Kidney tubule cell (primary cell): ENCODE data around the gene GSE1.

ENCODE experiments used
- DNase-seq: peaks from one replicate; pipeline ENCODE4 v3.0.0-alpha.2; 2018; ENCODE audit warnings: low spot score

GSE1 gene

DNA sequence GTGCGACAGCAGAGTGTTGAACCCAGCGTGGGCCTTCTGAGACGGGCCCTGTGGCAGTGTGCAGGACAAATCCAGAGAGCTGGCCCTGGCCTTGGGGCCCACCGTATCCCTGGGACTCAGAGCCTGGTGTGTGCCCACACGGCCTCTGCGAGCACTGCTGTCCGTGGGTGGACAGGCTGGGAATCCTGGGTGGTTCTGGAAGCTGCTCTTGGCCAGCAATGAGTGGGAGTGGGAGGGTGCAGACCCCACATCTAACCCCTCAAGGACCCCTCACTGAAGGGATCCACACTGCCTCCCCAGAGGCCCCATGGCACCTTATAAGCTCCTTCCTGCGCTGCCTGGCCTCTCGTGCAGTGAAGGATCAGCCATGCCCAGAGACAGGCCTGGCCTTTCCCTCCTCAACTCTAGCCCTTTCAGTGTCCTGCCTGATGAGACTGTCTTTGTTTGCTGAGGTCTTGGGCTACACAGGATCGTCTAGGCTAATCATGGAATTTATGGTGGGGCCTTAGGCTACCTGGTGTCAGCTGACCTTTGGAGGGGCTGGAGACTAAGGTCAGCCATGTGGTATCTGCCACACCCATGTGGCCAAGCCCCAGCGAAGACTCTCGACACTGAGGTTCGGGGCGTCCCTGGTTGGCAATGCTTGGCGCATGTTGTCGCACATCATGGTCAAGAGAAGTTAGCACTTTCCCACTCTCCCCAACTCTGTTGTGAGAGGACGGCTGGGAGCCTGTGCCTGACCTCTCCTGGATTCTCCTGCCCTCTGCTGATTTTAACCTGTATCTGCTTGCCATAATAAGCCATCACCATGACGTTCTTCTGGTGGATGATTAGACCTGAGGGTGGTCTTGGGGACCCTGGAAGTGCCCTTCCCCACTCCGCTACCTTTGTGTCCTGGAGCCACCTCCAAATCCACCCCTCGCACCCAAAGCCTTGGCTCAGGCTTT is 92.1 kb downstream of the GSE1 start:
- DNase-seq, result no peak

DNA sequence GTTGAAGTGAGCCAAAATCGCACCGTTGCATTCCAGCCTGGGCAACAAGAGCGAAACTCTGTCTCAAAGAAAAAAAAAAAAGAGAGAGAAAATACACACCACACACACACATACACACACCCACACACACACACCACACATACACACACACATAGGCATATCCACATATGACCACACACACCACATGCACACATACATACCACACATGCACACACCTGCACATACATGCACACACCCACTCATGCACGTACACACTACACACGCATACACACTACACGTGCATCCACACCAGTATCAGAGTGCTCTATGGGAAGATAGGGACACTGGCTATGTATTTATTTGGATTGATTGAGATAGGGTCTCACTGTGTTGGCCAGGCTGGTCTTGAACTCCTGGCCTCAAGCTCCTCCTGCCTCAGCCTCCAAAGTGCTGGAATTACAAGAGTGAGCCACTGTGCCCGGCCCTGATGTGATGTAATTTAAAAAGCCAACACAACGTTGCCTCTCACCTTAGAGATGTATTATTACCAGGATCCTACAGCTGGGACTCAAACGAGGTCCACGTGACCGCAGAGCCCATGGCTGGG is 93.4 kb downstream of the GSE1 start:
- no peak for DNase-seq

GRCh38 chr16:85707528-85708095 is 94.5 kb downstream of the GSE1 start:
- no peak for DNase-seq

GRCh38 chr16:85708338-85708737 is 95.2 kb downstream of the GSE1 start:
- no peak for DNase-seq

DNA sequence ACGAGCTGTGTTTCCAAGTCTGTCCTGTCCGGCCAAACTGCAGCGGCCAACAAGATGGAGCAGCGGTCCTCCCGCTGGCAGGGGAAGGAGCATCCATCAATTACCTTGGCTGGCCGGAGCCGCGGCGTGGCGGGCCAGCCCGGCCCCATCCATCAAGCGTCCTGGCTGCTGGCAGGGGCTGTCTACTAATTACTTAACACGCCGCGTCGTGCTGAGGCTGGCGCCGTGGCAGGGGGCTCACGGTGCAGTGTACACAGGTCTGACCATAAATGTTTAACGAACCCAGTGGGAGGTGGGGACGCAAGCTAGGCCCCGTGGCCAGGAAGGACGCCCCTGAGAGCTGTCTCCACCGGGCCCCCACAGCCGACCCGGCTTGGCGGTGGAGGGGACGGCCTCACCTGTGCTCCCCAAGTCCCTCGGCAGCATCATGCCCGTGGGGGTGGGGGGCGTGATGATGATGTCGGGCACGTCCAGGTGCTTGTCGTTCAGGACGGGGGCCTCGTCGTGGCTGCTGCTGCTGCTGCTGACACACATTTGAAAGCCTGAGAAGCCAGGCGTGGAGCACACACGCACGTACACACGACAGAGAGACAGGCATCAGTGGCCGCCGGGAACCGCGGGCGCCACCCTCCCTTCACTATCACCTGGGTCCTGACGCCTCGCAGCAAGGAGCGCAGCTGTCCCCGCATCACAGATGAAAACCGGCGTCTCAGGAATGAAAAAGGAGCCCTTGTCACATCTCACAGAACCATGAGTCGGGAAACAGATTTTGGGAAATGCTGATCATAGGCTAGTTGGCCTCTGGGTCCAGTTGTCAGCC is 96.9 kb downstream of the GSE1 start:
- no peak for DNase-seq

DNA sequence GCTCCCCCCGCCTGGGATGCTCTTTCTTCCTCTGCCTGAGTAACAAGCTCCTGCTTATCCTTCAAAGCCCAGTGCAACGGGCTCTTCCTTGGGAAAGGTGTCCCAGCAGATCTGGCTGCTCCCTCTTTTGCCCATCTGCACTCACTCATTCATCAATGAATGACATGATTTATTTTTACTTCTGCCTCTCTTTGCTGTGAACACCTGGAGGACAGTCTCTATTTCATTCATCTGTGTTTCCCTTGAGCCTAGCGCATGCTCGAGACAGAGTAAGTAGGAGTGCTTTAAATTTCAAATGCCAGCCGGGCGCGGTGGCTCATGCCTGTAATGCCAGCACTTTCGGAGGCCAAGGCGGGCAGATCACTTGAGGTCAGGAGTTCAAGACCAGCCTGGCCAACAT is 97.6 kb downstream of the GSE1 start:
- DNase-seq, result no peak

DNA sequence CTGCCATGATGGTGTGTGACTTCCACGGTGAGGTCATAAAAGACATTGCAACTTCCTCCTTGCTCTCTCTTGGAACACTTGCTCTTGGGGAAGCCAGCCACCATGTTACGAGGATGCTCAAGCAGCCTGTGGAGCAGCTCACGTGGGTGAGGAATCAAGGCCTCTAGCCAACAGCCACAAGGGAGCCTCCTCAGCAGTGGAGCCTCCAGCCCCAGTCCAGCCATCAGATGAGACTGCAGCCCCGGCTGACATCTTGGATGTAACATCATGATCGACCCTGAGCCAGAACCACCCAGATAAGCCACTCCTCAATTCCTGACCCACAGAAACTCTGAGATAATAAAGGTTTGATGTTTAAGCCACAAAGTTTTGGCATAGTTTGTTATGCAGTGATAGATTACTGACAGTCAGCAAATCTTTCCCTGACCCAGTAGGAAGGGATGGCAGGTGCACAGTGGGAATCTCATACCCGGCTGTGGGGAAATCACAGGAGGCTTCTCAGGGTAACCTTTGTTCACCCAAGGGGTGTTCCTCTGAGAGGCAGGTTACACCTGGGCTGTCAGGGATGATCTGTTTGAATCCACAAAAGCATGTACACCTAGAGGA is 99.0 kb downstream of the GSE1 start:
- no peak for DNase-seq

DNA sequence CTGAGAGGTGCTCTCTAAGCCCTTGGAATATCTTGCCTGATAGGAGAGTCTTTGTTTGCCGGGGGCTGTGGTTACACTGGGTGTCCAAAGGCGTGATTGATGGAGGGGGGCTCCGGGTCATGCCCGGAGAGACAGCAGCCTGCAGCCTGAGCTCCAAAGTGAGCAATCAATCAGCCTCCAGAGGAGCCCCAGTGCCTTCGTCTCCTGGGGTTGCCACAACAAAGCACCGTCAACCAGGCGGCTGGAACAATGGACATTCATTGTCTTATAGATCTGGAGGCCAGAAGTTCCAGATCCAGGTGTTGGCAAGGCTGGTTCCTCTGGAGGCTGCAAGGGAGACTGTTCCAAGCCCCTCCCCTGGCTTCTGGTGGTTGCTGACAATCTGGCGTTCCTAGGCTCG is 99.7 kb downstream of the GSE1 start:
- DNase-seq, result no peak

DNA sequence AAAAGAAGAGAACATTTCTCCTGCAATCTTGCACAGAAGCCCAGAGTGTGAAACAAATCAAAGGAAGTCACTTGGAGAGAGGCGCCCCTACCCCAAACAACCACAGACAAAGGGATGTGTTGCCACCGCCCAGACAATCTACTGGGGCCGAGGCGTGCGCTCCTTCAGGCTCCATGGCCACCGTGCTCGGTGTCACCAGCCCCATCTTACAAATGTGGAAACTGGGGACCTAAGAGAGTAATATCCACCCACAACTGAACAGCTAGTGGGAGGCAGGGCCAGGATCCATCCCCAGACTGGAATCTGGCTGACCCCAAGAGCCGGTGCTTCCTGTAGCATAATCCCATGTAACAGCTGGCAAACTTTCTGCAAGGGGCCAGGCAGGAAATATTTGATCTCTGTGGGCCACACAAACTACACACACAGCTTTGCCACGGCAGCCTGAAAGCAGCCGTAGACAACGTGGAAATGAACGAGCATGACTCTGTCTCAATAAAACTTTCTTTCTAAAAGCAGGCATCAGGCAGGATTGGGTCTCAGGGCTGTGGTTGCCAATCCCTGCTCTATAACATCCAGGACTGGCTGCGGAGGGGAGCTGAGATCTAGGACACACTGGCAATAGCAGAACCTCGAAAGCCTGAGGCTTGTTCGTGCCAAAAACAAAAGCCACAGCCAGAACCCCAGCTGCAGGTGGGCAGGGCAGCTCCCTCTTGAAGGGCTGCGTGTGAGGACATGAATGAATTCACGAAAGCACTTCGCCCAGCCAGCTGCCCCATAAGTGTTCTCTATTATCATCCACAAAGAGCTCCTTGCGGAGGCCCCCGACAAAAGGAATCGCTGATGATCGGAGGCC is 102.3 kb downstream of the GSE1 start:
- DNase-seq, result no peak

GRCh38 chr16:85716022-85716679 is 103.0 kb downstream of the GSE1 start:
- no peak for DNase-seq

DNA sequence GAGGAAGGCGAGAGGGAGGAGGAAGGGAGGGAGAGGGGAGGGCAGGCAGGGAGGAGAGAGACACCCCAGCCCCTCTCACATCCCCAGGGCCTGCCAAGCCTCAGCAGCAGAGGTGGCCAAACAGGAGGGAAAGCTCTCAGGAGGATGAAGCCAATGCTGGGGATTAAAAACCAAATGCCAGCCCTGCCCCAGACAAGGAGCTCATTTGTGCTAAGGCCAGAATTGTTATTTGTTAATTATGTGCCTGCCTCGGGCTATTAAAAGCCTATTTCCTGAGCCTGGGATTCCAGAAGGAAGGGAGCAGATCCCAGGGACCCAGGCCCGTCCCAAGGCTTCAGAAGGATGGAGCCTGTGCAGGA is 103.5 kb downstream of the GSE1 start:
- no peak for DNase-seq

GRCh38 chr16:85717393-85718152 is 104.5 kb downstream of the GSE1 start:
- DNase-seq, result peak; percentile 70

- DNase-seq, result no peak
Observed at GRCh38 chr16:85718153-85718477, 105.0 kb downstream of the GSE1 start.

- peak; percentile 27 for DNase-seq
Observed at GRCh38 chr16:85718682-85719081, 105.6 kb downstream of the GSE1 start.

DNA sequence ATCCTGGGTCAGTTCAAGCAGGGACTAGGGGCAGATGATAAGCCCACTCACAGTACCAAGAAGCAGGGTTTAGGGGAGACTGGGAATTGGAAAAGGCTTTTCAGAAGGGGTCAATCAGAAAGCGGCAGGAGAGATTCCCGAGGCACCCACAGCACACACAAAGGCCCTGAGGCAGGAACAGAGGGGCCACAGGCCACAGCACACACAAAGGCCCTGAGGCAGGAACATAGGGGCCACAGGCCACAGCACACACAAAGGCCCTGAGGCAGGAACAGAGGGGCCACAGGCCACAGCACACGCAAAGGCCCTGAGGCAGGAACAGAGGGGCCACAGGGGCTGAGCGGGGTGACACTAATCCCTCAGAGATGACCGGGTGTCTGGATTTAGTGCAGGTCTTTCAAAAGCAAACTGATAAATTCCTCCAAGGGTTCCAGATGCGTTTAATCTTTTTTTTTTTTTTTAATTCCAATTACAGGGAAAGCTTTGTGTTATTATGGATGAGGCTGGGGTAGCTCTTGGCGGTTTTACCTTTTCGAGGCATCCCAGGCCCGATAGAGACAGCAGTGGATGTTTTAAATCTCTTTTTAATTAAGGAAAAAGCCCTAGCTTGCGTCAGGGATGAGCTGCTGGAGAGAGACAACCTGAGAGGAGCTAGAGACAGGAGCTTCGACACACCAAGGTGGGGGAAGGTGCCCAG is 106.6 kb downstream of the GSE1 start:
- no peak for DNase-seq

GRCh38 chr16:85720302-85720637 is 107.1 kb downstream of the GSE1 start:
- DNase-seq, result peak; percentile 96

- no peak for DNase-seq
Observed at GRCh38 chr16:85722128-85722893, 109.2 kb downstream of the GSE1 start.

DNA sequence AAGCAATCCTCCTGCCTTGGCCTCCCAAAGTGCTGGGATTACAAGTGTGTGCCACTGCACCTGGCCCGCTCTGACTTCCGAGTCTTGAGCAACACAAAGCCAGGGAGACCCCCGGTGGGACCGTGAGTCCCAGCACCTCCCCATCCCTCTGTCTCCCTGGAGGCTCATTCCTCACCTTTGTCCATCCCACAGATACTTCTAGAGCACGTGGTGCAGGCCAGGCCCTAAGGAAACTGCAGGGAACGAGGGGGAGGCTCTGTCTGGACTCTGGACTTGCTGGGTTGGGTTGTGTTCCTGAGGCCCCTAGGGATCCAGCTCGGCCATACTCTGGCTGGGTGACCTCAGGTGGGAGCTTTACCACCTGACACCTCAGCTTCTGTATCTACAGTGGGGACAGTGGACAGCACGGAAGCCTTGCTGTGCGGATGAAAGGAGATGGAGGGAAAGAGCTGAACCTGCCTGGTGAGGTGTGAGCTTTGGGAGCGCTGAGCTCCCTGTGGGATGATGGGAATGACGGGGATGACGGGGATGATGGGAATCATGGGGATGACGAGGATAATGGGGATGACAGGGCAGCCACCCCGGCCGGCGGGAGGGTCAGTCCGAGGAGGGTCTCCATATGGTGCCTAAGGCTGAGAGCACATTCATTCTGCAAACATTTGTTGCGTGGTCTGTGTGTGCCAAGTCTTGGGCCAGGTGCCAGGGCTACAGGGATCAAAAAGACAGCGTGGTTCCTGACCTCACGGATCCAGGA is 111.2 kb downstream of the GSE1 start:
- no peak for DNase-seq
